ENCODE results near the gene SLC12A5.

SLC12A5 gene

GRCh38 chr20:46073443-46073842 is 44.4 kb downstream of the SLC12A5 start:
- no peak overlapping the region for H3K4me3 ChIP-seq (ENCODE audit: low read depth, low read length)
- no peak for DNase-seq (ENCODE audit: low read depth)
- TF ChIP-seq, protein P1, sequence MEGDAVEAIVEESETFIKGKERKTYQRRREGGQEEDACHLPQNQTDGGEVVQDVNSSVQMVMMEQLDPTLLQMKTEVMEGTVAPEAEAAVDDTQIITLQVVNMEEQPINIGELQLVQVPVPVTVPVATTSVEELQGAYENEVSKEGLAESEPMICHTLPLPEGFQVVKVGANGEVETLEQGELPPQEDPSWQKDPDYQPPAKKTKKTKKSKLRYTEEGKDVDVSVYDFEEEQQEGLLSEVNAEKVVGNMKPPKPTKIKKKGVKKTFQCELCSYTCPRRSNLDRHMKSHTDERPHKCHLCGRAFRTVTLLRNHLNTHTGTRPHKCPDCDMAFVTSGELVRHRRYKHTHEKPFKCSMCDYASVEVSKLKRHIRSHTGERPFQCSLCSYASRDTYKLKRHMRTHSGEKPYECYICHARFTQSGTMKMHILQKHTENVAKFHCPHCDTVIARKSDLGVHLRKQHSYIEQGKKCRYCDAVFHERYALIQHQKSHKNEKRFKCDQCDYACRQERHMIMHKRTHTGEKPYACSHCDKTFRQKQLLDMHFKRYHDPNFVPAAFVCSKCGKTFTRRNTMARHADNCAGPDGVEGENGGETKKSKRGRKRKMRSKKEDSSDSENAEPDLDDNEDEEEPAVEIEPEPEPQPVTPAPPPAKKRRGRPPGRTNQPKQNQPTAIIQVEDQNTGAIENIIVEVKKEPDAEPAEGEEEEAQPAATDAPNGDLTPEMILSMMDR (IDR thresholded peaks at IDR 0.05; ENCODE audit: low read depth, low read length, missing control alignments): no peak

DNA sequence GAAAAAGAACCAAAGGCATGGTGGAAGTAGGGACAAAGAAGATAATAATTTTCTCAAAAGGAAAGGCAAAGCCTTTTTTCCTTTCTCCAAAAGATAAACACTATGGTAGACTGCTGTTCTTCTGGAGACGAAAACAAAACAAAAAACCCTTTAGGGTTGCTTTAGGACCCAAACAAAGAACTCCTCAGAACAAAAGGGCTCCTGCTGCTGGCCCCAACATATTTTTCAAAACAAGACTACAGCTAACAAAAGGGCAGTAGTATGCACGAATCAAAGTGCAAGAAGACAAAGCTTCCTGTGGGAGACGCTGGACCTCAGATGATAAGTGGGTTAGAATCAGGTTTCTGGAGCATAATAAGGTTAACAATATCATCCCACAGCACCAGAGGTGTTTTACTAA is 45.0 kb downstream of the SLC12A5 start:
- no peak for DNase-seq (ENCODE audit: low read depth)
- TF ChIP-seq, protein P1 (IDR thresholded peaks at IDR 0.05; ENCODE audit: low read depth, low read length, missing control alignments): no peak
- H3K4me3 ChIP-seq (ENCODE audit: low read depth, low read length): no peak overlapping the region

DNA sequence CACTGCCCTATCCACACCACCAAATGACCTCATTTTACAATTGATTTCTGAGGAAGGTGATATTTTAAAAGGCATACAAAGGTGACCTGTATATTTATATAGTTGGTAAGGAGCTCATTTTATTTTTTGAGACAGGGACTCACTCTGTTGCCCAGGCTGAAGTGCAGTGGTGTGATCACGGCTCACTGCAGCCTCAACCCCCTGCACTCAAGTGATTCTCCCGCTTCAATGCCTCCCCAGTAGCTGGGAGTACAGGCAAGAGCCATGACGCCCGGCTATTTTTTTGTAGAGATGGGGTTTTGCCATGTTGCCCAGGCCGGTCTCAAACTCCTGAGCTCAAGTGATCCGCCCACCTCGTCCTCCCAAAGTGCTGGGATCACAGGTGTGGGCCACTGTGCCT is 47.8 kb downstream of the SLC12A5 start:
- H3K4me3 ChIP-seq (ENCODE audit: low read depth, low read length): no peak overlapping the region
- TF ChIP-seq, protein P1 (IDR thresholded peaks at IDR 0.05; ENCODE audit: low read depth, low read length, missing control alignments): no peak
- no peak for DNase-seq (ENCODE audit: low read depth)

DNA sequence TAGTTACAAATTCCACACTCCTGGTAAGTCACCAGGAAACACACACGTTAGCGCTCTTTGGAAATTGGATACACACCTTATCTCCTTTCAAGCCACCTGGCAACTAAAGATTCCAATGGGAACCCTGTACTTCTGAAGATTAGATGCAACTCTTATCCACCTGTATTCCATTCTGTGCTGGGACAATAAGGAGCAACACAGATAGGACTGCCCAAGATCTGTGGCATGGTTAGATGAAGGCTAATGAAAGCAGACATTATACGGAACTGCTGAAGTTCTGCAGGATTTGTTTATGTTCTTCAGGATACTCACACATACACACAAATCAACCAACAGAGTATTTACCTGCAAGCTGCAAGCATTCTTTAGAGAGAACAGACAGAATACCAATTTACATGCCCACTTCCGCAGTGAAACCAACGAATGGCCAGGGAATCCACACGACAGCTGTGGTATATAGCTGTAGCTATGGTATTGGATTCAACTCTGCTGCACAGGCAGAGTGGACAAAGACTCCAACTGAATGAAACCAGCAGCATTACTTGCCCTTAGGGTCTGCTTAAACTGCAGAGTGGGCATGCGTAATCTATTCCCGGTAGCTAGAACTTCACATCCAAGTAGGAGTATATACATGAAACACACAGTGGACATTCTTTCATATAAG is 48.8 kb downstream of the SLC12A5 start:
- DNase-seq (ENCODE audit: low read depth): no peak
- TF ChIP-seq, protein P1 (IDR thresholded peaks at IDR 0.05; ENCODE audit: low read depth, low read length, missing control alignments): no peak
- H3K4me3 ChIP-seq (ENCODE audit: low read depth, low read length): no peak overlapping the region

GRCh38 chr20:46078954-46079353 is 49.9 kb downstream of the SLC12A5 start:
- no peak overlapping the region for H3K4me3 ChIP-seq (ENCODE audit: low read depth, low read length)
- TF ChIP-seq, protein P1 (IDR thresholded peaks at IDR 0.05; ENCODE audit: low read depth, low read length, missing control alignments): no peak
- DNase-seq (ENCODE audit: low read depth): no peak

DNA sequence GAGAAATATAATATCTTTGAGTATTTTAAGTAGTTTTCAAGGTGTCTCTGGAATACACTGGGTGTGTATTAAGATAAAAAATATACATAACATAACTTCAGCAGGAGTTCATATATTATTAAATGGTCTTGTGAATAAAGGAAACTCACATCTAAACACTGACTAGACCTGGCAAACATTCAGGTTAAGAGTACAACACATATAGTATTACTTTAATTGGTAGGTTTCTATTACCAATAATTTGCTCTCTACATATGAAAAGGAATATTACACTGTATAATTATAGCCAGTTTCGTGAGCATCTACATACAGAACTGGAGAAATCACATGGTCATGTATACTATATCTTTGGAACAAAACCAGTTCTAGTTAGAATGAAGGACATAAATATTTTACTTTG is 52.1 kb downstream of the SLC12A5 start:
- TF ChIP-seq, protein P1 (IDR thresholded peaks at IDR 0.05; ENCODE audit: low read depth, low read length, missing control alignments): no peak
- DNase-seq (ENCODE audit: low read depth): no peak
- H3K4me3 ChIP-seq (ENCODE audit: low read depth, low read length): no peak overlapping the region

DNA sequence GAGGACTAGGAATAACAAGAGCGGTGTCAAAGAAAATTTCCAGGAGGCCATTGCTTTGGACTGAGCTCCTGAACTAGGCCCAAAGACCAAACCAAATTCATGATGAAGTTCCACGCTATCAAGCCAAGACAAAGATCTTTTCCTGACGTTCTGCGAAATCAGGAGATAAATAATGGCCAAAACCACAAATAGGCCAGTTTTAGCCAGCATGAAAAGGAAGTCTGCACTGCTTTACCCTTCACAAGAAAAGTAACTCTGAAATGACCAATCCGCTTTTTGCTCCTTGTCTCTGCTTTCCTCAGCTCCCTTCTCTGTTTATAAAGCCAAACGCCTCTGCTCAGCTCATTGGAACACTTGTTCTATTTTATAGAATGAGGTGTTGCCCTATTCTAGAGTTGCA is 54.1 kb downstream of the SLC12A5 start:
- TF ChIP-seq, protein P1 (IDR thresholded peaks at IDR 0.05; ENCODE audit: low read depth, low read length, missing control alignments): no peak
- H3K4me3 ChIP-seq (ENCODE audit: low read depth, low read length): no peak overlapping the region
- no peak for DNase-seq (ENCODE audit: low read depth)
